HCEC 1CT (cell line): Measurements from ENCODE around the gene PPP1R14B.

Experiments used
- DNase-seq: peaks from one replicate; pipeline ENCODE4 v3.0.0-alpha.2; 2017

The PPP1R14B gene

DNA sequence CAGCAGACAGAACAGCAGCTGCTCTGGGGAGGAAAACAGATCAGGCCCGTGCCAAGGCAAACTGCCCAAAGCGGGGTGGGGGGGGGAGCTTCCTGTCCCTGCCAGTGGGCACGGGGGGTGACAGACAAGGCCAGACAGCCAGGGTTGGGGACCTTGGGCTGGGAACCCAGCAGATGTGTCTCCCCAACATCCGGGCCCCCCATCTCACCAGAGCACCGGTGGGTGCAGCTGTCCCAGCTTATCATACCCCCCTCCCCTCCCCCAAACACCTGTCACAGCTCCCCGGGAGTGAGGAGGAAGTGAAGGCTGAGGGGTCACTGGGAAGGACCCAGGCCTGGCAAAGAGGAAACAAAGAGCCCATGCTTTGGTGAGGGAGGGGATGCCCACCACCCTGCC, 1.3 kb downstream of the PPP1R14B start:
- DNase-seq, result no peak

GRCh38 chr11:64244966-64245365, 1.8 kb downstream of the PPP1R14B start:
- DNase-seq, result no peak

- DNase-seq, result no peak
Measured at GRCh38 chr11:64244107-64244506, 2.6 kb downstream of the PPP1R14B start.

DNA sequence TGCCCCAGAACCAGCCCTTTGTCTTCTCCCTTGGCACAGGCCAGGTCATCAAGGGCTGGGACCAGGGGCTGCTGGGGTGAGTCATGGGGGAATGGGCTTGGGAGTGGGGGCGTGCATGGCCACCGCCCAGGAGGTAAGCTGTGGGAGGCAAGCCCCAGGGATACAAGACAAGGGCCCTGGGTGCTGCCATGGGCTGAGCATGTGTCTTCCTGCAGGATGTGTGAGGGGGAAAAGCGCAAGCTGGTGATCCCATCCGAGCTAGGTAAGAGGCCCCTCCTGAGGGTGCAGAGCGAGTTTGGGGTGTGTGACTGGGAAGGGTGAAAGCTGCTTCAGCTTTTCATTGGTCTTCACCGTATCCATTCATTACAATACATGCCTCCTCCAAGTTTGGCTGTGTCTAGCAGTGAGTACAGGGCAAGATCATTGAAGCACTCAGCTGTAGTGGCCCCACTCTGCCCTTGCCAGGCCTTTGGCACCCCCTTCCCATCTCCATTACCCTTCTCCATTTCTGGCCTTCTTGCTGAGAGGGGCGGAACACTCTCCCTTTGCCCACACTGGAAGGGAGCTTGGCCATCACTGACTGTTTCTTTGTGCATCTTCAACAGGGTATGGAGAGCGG, 3.4 kb downstream of the PPP1R14B start:
- no peak for DNase-seq

GRCh38 chr11:64241491-64242374, 5.0 kb downstream of the PPP1R14B start:
- DNase-seq, result peak; percentile 20

- peak; percentile 99 for DNase-seq
Measured at GRCh38 chr11:64241241-64241490, 5.6 kb downstream of the PPP1R14B start.

- DNase-seq, result peak; percentile 94
Measured at GRCh38 chr11:64240435-64241240, 6.1 kb downstream of the PPP1R14B start, which contains the start of gene FKBP2. Gene FKBP2 (plus strand): TSS chr11:64241095. CDS start chr11:64242388, 1,293 bp downstream.

GRCh38 chr11:64239662-64240434, 6.9 kb downstream of the PPP1R14B start:
- no peak for DNase-seq

DNA sequence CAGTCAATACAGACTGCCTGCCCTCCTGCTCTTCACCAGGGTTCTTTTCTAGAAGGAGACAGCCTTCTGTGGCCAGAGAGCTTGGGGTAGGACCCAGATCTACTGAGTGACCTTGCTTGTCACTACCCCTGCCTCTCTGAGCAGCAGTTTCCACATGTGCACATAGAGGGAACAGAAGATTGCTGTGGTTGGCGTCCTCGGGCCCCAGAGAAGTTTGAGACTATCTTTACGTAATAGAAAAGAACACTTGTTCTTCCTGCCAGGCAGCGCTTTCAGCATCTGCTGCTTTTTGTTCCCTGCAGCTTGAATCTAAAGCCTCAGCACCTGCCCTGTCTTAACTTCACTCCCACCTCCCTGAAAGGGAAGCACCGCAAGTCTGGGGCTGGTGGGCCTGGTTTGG, 7.7 kb downstream of the PPP1R14B start:
- DNase-seq, result no peak

- DNase-seq, result no peak
Measured at GRCh38 chr11:64238076-64238475, 8.7 kb downstream of the PPP1R14B start.

DNA sequence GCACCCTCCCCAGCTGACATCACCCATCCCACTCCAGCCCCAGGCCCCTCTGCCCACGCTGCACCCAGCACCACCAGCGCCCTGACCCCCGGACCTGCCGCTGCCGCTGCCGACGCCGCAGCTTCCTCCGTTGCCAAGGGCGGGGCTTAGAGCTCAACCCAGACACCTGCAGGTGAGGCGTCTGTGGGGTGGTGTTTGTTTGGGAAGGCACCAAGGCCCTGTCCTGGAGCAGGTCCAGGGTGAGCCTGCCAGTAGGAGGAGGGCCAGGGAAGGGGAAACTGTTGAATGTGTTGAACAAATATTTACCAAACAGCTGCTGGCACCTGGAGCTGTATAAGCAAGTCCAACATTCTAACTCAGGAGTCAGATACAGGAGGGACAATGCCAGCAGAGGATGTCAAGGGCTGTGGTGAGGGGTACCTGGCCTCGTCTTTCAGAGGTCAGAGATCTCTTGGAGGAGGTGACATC, 9.2 kb downstream of the PPP1R14B start:
- no peak for DNase-seq

- no peak for DNase-seq
Measured at GRCh38 chr11:64235437-64236161, 11.1 kb downstream of the PPP1R14B start.

GRCh38 chr11:64234647-64235379, 11.9 kb downstream of the PPP1R14B start:
- DNase-seq, result no peak

DNA sequence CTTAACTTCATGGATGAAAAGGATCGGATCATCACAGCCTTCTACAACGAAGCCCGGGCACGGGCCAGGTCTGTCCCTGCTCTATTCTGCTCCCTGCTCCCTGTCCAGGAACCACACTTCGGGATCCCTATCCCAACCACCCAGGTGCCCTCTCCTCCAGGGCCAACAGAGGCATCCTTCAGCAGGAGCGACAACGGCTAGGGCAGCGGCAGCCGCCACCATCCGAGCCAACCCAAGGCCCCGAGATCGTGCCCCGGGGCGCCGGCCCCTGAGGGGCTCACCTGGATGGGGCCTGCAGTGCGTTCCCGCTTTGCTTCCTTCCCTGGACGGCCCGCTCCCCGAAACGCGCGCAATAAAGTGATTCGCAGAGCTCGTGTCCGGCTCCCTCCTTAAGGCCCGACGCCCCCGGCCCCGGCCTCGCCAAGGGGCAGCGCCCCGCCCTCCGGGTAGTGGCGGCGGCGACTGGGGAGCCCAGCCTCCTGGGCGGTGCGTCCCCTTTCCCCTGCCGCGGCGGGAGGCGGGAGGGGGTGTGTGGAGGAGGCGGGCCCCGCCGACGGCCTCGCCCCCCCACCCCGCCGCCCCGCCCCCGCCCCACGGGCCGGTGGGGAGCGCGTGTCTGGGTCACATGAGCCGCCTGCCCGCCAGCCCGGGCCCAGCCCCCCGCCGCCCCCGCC, 12.7 kb downstream of the PPP1R14B start, which contains the start of gene VEGFB:
Gene VEGFB, plus strand, starts transcription at position 672 of the 674 bp plus-strand sequence. CDS start 250 bp downstream, outside the sequence.
- no peak for DNase-seq

DNA sequence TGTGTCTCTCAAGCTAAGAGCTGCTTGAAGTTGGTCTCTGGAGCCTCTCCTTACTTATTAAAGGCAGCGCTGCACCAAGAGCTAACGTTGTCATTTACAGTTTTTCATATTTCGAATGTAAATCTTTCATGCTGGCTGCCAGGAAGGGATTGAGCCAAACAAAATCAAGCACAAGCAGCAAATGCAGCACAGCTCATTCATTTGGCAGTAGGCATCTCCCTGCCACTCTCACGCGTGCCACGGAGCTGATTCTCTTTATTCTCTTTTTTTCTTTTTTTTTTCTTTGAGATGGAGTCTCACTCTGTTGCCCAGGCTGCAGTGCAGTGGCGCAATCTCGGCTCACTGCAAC, 13.8 kb downstream of the PPP1R14B start:
- DNase-seq, result no peak

GRCh38 chr11:64232182-64232966, 14.4 kb downstream of the PPP1R14B start:
- DNase-seq, result no peak

- no peak for DNase-seq
Measured at GRCh38 chr11:64231546-64231945, 15.2 kb downstream of the PPP1R14B start.

DNA sequence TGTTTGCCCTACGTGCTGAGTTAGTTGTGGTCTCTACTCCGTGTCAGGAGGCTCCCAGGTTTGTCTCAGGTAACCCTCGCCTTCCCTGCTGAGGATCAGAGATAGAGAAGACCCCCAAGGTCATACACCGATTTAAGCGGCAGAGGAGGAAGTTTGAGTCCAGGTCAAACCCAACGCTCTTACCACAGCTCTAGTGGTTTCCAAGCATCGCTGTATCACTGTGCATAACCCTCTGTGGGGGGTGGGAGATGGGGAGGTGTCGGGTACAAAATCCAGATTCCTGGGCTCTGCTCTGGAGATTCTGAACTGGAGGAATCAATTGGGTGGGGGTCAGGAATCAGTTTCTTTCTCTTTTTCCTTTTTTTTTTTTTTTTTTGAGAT, 15.8 kb downstream of the PPP1R14B start:
- DNase-seq, result no peak

- DNase-seq, result peak; percentile 71
Measured at GRCh38 chr11:64230171-64230984, 16.4 kb downstream of the PPP1R14B start, which contains the start of gene DNAJC4. Gene DNAJC4 (plus strand): TSS chr11:64230548. CDS start chr11:64230855, 307 bp downstream.
